Stomach (tissue), 9 donors: ENCODE data around the gene NEAT1. TPM values are rescaled to one million over a fixed set of nuclear protein-coding genes. Genes with fewer than 3 reads are reported as not detected.
A peak's percentile ranks its signal among the peaks of the same experiment; 100 is the strongest.

Source experiments
- DNase-seq, 2 donors: peaks; one replicate each; pipeline versions ENCODE4 v3.0.0 to v3.0.0-alpha.2; 2013 to 2019
- H3K27ac ChIP-seq, 5 donors: fragments of 200-600 bp in 4 of 5; sonication (generic) in 4 of 5; one replicate each; pipeline ENCODE4 v1.5.1; 2013 to 2019; ENCODE audit warnings: mild to moderate bottlenecking in 1 of 5, moderate library complexity in 1 of 5
- H3K27me3 ChIP-seq, 3 donors: fragments of 200-600 bp; sonication (generic); one replicate each; pipeline ENCODE4 v1.5.1; 2017 to 2019; ENCODE audit warnings: mixed run types in 1 of 3
- H3K36me3 ChIP-seq, 4 donors: fragments of 200-600 bp; sonication (generic); 1 replicate in 3 of 4; 2 replicates in 1 of 4; pipeline ENCODE4 v1.5.1; 2016 to 2019
- H3K4me1 ChIP-seq, 4 donors: fragments of 200-600 bp; sonication (generic); one replicate each; pipeline ENCODE4 v1.5.1; 2016 to 2019
- H3K4me3 ChIP-seq, 4 donors: fragments of 200-600 bp; sonication (generic) in 3 of 4; one replicate each; pipeline ENCODE4 v1.5.1; 2016 to 2019; ENCODE audit warnings: mild to moderate bottlenecking in 1 of 4
- H3K9me3 ChIP-seq, 4 donors: fragments of 200-600 bp; sonication (generic); one replicate each; pipeline ENCODE4 v1.5.1; 2016 to 2019
- EP300 ChIP-seq: sonication (generic); formaldehyde crosslinking; IDR thresholded peaks from one replicate; pipeline ENCODE4 v1.6.1; 2017; ENCODE audit warnings: antibody characterized with exemption
- POLR2A ChIP-seq, 4 donors: fragments of 450-650 bp; IDR thresholded peaks; one replicate each; pipeline ENCODE4 v1.6.1; 2016; ENCODE audit warnings: antibody characterized with exemption in 4 of 4, control low read depth in 2 of 4, mild to moderate bottlenecking in 1 of 4, moderate library complexity in 1 of 4
- POLR2AphosphoS5 ChIP-seq, 3 donors: sonication (generic); formaldehyde crosslinking; IDR thresholded peaks; one replicate each; pipeline ENCODE4 v1.6.1; 2016; ENCODE audit warnings: antibody characterized with exemption in 3 of 3
- WGBS, 5 donors: extraction: QIAGEN DNeasy Blood & Tissue Kit in 3 of 5; methylation state at CpG; one replicate each; pipeline versions ENCODE4 v1.1.5 to v1.1.7; 2013 to 2018; 5-methylcytosine and 5-hydroxymethylcytosine counted together
- intact Hi-C: fragments of 100-400 bp; cut with DNase I; formaldehyde crosslinking; loops from one replicate; pipeline ENCODE4 v1.15.1; 2023; ENCODE audit warnings: low total_unique reads
- polyA plus RNA-seq, 3 donors: library from polyadenylated mRNA; stranded (reverse); fragments of 200-250 nt; gene quantifications; one replicate each; pipeline ENCODE4 v1.2.3, GENCODE V29; 2013
- total RNA-seq, 5 donors: library from RNA; depleted of rRNA; stranded (reverse); fragments of >200 nt; gene quantifications; one replicate each; pipeline versions ENCODE4 v1.1.0 to v1.2.3, GENCODE V29; 2014 to 2016
- TF ChIP-seq, protein P1 (sequence below), 7 experiments: fragments of 450-650 bp in 4 of 7; fragments of 200-600 bp in 3 of 7; sonication (generic) in 3 of 7; IDR thresholded peaks; one replicate each; pipeline ENCODE4 v1.5.1; 2016 to 2019; ENCODE audit warnings: antibody characterized with exemption in 7 of 7, control low read depth in 2 of 7, mild to moderate bottlenecking in 1 of 7
- donor health status: healthy with polysubstance abuse.
- donor health status: Bipolar disorder and iron deficiency.
- donor health status: healthy.

NEAT1 gene
- total and polyA plus RNA-seq, 8 donors = 131 to 2,124 (median 707) TPM

DNA sequence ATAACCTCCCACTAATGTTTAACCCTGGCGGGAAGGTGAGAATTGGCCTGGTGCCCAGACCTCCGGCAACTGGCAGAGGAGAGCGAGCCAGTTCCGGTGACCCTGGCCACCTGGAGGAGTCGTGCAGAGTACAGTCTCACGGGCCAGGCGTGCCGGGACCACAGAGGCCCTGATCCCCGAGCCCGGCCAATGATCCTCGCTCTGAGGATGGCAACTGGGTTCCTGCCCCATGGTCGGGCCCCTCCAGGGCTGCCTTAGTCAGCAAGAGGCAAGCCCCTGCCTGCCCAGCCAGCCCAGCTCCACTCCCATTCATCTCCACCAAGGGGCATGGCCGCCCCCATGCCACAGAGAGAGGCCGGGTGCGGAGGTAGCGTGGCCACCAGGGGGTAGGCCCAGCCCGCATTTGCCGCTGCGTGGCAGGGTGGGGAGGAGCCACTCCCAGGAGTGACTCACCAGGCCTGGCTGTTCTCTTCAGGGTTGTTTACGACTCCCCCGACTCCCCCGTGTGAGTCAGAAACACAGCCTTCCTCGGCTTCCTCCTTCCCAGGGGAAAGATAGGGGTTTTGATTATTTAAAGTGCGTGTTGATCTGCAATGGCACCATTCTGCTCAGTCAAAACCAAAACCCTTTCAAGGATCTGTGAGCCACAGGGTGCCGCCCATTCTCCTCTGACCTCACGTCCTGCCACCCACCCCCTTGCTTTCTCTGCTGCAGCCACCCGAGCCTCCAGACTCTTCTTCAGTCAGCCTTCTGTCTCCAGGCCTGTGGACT is 40.4 kb upstream of the NEAT1 start, which contains the start of gene SLC25A45:
TSS of gene SLC25A45 (minus strand) at position 614 of the 771 bp plus-strand sequence. CDS start 695 bp downstream, outside the sequence.
- H3K4me1 ChIP-seq = peaks cover 42 to 83% (median 64%) of the 10 kb centered on the region in 4 donors
- peak within 1 kb of the TSS; percentile 96 to 100 (median 97) for H3K27ac ChIP-seq
- TF ChIP-seq, protein P1, sequence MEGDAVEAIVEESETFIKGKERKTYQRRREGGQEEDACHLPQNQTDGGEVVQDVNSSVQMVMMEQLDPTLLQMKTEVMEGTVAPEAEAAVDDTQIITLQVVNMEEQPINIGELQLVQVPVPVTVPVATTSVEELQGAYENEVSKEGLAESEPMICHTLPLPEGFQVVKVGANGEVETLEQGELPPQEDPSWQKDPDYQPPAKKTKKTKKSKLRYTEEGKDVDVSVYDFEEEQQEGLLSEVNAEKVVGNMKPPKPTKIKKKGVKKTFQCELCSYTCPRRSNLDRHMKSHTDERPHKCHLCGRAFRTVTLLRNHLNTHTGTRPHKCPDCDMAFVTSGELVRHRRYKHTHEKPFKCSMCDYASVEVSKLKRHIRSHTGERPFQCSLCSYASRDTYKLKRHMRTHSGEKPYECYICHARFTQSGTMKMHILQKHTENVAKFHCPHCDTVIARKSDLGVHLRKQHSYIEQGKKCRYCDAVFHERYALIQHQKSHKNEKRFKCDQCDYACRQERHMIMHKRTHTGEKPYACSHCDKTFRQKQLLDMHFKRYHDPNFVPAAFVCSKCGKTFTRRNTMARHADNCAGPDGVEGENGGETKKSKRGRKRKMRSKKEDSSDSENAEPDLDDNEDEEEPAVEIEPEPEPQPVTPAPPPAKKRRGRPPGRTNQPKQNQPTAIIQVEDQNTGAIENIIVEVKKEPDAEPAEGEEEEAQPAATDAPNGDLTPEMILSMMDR (IDR thresholded peaks at IDR 0.05) = peak in 6 of 7 experiments; percentile 68 to 95 (median 87)
- TF ChIP-seq POLR2AphosphoS5 (IDR thresholded peaks at IDR 0.05) (peak; percentile 68 to 88 (median 81)), POLR2A (IDR thresholded peaks at IDR 0.05) (no peak), EP300 (peak; percentile 36)
- DNase-seq = peak; percentile 95 to 97
- H3K4me3 ChIP-seq = peak within 1 kb of the TSS; percentile 37 to 44 (median 41)
- H3K36me3 ChIP-seq = no peaks in the 10 kb centered on the region
- 0 to 1% (median 0%) methylated on average over 15 to 27 of the region's 27 CpGs for WGBS, 5 donors
- intact Hi-C loops = no loop called here
- no peaks in the 10 kb centered on the region for H3K9me3 ChIP-seq
- no peaks in the 10 kb centered on the region for H3K27me3 ChIP-seq

DNA sequence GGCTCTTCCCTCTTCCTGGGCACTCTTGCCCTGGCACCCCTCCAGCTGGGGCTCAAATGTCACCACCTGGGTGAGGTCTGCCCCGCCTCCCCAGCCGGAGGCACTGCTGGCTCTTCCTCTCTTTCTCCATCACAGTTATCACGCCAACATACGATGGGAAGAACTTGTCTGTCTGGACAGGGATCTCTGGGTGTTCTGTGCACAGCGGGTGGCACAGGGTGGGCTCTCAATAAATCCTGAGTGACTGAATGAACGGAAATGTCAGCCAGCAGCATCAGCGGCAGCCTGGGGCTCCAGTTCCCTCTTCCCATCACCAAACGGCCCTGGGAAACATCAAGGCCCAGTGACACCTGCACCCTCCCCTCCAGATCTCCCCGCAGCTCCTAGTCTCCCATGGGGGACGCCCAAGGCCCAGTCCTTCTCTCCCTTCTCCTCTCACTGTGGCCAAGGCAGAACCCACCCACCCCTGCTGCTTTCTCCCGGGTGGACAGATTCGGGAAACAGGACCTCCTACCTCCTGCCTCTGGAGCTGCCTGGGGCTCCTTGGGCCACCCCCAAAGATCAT is 39.7 kb upstream of the NEAT1 start:
- Histone ChIP-seq H3K9me3 (no peaks in the 10 kb centered on the region), H3K27me3 (no peaks in the 10 kb centered on the region), H3K36me3 (no peaks in the 10 kb centered on the region), H3K27ac (peak overlapping the region; percentile 96 to 100 (median 97)), H3K4me3 (peak overlapping the region; percentile 37 to 44 (median 41)), H3K4me1 (peaks cover 49 to 87% (median 70%) of the 10 kb centered on the region in 4 donors)
- TF ChIP-seq POLR2AphosphoS5 (IDR thresholded peaks at IDR 0.05) (peak in 1 of 3 donors; percentile 22), POLR2A (IDR thresholded peaks at IDR 0.05) (no peak)
- TF ChIP-seq, protein P1 (IDR thresholded peaks at IDR 0.05) = no peak
- DNase-seq = peak in 1 of 2 donors; percentile 90
- 18 to 26% (median 20%) methylated on average over 10 to 12 of the region's 12 CpGs for WGBS, 5 donors
- intact Hi-C loops = no loop called here

DNA sequence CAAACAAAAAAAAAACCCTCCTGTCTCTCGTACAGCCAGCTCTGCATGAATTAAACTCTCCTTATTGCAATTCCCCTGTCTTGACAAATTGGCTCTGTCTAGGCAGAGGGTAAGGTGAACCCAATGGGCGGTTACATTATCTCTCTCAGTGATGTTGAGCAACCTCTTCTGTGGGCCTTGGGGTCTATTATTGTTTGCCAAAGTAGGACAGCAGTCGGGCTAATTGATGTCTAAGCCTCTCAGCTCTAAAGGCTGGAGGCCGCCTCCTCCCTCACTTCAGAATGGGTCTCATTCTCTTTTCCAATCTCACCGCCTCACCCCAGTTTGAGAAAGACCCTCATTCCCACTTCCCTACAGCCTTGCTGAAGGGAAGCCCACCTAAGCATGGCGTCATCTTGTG is 38.8 kb upstream of the NEAT1 start:
- intact Hi-C loops = no loop called here
- 83 to 91% (median 88%) methylated on average over 6 of the region's 6 CpGs for WGBS, 5 donors
- Histone ChIP-seq H3K9me3 (no peaks in the 10 kb centered on the region), H3K27ac (peak overlapping the region; percentile 37 to 100 (median 97)), H3K27me3 (no peaks in the 10 kb centered on the region), H3K4me1 (peaks cover 58 to 88% (median 78%) of the 10 kb centered on the region in 4 donors), H3K36me3 (peaks cover 0 to 4% (median 2%) of the 10 kb centered on the region in 4 donors), H3K4me3 (no peak overlapping the region)
- DNase-seq = no peak
- TF ChIP-seq EP300 = no peak
- no peak for TF ChIP-seq POLR2AphosphoS5 (IDR thresholded peaks at IDR 0.05)
- TF ChIP-seq POLR2A (IDR thresholded peaks at IDR 0.05) = no peak
- TF ChIP-seq, protein P1 (IDR thresholded peaks at IDR 0.05) = no peak

DNA sequence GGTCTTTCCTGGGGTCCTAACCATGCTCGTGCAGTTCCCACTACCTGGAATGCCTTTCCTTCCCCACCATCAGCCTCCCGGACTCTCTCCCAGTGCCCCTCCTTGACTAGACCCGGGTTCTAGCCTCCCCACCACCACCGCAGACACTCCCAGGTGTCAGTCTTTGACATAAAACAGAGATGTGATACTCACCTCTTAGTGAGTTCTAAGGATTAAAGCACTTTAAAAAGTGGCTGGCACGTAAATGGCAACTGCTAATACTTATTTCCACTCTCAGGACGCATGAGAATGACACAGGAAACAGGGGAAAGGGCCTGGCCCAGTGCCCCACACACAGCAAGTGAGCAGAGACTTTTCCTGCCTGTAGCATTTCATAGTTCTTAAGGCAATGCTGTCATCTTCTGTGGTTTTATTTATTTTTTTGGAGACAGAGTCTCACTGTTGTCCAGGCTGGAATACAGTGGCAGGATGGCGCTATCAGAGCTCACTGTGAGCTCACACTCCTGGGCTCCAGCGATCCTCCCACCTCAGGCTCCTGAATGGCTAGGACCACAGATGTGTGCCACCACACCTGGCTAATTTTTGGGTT is 38.2 kb upstream of the NEAT1 start:
- Histone ChIP-seq H3K4me1 (peaks cover 64 to 91% (median 83%) of the 10 kb centered on the region in 4 donors), H3K27ac (peak overlapping the region; percentile 37 to 100 (median 97)), H3K36me3 (peaks cover 0 to 10% (median 7%) of the 10 kb centered on the region in 4 donors), H3K4me3 (no peak overlapping the region), H3K27me3 (no peaks in the 10 kb centered on the region), H3K9me3 (no peaks in the 10 kb centered on the region)
- intact Hi-C loops = no loop called here
- 73 to 81% (median 75%) methylated on average over 8 of the region's 8 CpGs for WGBS, 5 donors
- DNase-seq = no peak
- peak in 1 of 3 donors; percentile 10 for TF ChIP-seq POLR2AphosphoS5 (IDR thresholded peaks at IDR 0.05)
- TF ChIP-seq POLR2A (IDR thresholded peaks at IDR 0.05) = no peak
